HEK293T (cell line): ENCODE results near the gene NHEJ1.

Source experiments
- CTCF ChIA-PET: fragments of 350-600 bp; formaldehyde crosslinking; extraction: SDS; loops from one replicate; lab custom pipeline; 2021; ENCODE audit warnings: antibody characterized with exemption, inconsistent platforms; lab: Yijun Ruan, JAX
- POLR2A ChIA-PET: fragments of 350-600 bp; formaldehyde crosslinking; extraction: SDS; loops from one replicate; lab custom pipeline; 2020; ENCODE audit warnings: antibody characterized with exemption, inconsistent platforms; lab: Yijun Ruan, JAX
- DNase-seq: peaks from one replicate; pipeline ENCODE4 v3.0.0; 2012; ENCODE audit warnings: mixed read lengths; ENCODE audit errors: extremely low spot score
- ARNT ChIP-seq: fragments of 450-650 bp; IDR thresholded peaks from 2 replicates; pipeline ENCODE4 v1.6.1; 2017; ENCODE audit warnings: mild to moderate bottlenecking
- BHLHE40 ChIP-seq: fragments of 450-650 bp; IDR thresholded peaks from 2 replicates; pipeline ENCODE4 v1.6.1; 2016; ENCODE audit warnings: mild to moderate bottlenecking, moderate library complexity, borderline replicate concordance
- CTBP1 ChIP-seq: fragments of 450-650 bp; IDR thresholded peaks from 2 replicates; pipeline ENCODE4 v1.6.1; 2016; ENCODE audit warnings: borderline replicate concordance
- ELF4 ChIP-seq: fragments of 450-650 bp; IDR thresholded peaks from 2 replicates; pipeline ENCODE4 v1.6.1; 2017; ENCODE audit warnings: antibody characterized with exemption
- FOXA1 ChIP-seq: fragments of 450-650 bp; IDR thresholded peaks from 2 replicates; pipeline ENCODE4 v1.6.1; 2016; ENCODE audit warnings: mild to moderate bottlenecking
- FOXK2 ChIP-seq: fragments of 450-650 bp; IDR thresholded peaks from 2 replicates; pipeline ENCODE4 v1.6.1; 2016; ENCODE audit warnings: mild to moderate bottlenecking
- FOXM1 ChIP-seq: fragments of 450-650 bp; IDR thresholded peaks from 2 replicates; pipeline ENCODE4 v1.6.1; 2017; ENCODE audit warnings: mild to moderate bottlenecking, borderline replicate concordance
- HDGF ChIP-seq: fragments of 450-650 bp; IDR thresholded peaks from 2 replicates; pipeline ENCODE4 v1.6.1; 2017; ENCODE audit warnings: antibody characterized with exemption, borderline replicate concordance
- L3MBTL2 ChIP-seq: fragments of 450-650 bp; conservative IDR thresholded peaks from 2 replicates; pipeline ENCODE4 v1.6.1; 2016; ENCODE audit warnings: mild to moderate bottlenecking
- LEF1 ChIP-seq: fragments of 450-650 bp; IDR thresholded peaks from 2 replicates; pipeline ENCODE4 v1.6.1; 2017; ENCODE audit warnings: mild to moderate bottlenecking, borderline replicate concordance
- NFRKB ChIP-seq: fragments of 450-650 bp; IDR thresholded peaks from 2 replicates; pipeline ENCODE4 v1.6.1; 2016; ENCODE audit warnings: mild to moderate bottlenecking, moderate library complexity
- PKNOX1 ChIP-seq: fragments of 450-650 bp; IDR thresholded peaks from 2 replicates; pipeline ENCODE4 v1.6.1; 2016
- SP1 ChIP-seq: fragments of 450-650 bp; IDR thresholded peaks from 2 replicates; pipeline ENCODE4 v1.6.1; 2017
- SUZ12 ChIP-seq: fragments of 450-650 bp; IDR thresholded peaks from 2 replicates; pipeline ENCODE4 v1.6.1; 2016; ENCODE audit warnings: mild to moderate bottlenecking
- TARDBP ChIP-seq: fragments of 450-650 bp; IDR thresholded peaks from 2 replicates; pipeline ENCODE4 v1.6.1; 2016
- ZNF384 ChIP-seq: fragments of 450-650 bp; IDR thresholded peaks from 2 replicates; pipeline ENCODE4 v1.6.1; 2016

NHEJ1 gene

GRCh38 chr2:219129589-219129988, 31.0 kb downstream of the NHEJ1 start:
- DNase-seq: no peak
- ChIA-PET CTCF (interaction anchor here (0.6 kb wide), 1 partner anchor 56 kb away, joined by 3 read pairs; no protein-coding TSS in a partner anchor), POLR2A (no interaction called here)
- TF ChIP-seq SP1 (no peak), FOXA1 (no peak), FOXM1 (no peak), CTBP1 (no peak), ZNF384 (no peak)

GRCh38 chr2:219128396-219128795, 32.2 kb downstream of the NHEJ1 start:
- TF ChIP-seq TARDBP (no peak), PKNOX1 (no peak), FOXM1 (no peak), ARNT (no peak)
- no peak for DNase-seq
- ChIA-PET POLR2A (no interaction called here), CTCF (interaction anchor here (1.0 kb wide), 1 partner anchor 9 kb away, joined by 4 read pairs; no protein-coding TSS in a partner anchor)

- no peak for TF ChIP-seq SP1
- no peak for TF ChIP-seq NFRKB
- TF ChIP-seq TARDBP: no peak
- no peak for TF ChIP-seq ELF4
- TF ChIP-seq FOXM1: no peak
- TF ChIP-seq CTBP1: no peak
- no peak for TF ChIP-seq ARNT
- TF ChIP-seq L3MBTL2: no peak
- no peak for TF ChIP-seq PKNOX1
- TF ChIP-seq SUZ12: no peak
- TF ChIP-seq FOXK2: no peak
- no peak for TF ChIP-seq HDGF
- no peak for TF ChIP-seq BHLHE40
- TF ChIP-seq FOXA1: no peak
- TF ChIP-seq ZNF384: no peak
- TF ChIP-seq LEF1: no peak
- ChIA-PET POLR2A (interaction anchor here (0.5 kb wide), 1 partner anchor 126 kb away, joined by 3 read pairs; the partner anchor contains the start of gene TUBA4B), CTCF (interaction anchor here (0.5 to 2.5 kb wide), 3 partner anchors 8 to 174 kb away, joined by 3 to 8 read pairs (median 4); no protein-coding TSS in a partner anchor)
- no peak for DNase-seq
Measured at GRCh38 chr2:219127037-219127635, 33.5 kb downstream of the NHEJ1 start.

GRCh38 chr2:219126555-219126954, 34.1 kb downstream of the NHEJ1 start:
- CTCF ChIA-PET: interaction anchor here (2.5 kb wide), 1 partner anchor 97 kb away, joined by 8 read pairs; no protein-coding TSS in a partner anchor
- POLR2A ChIA-PET: interaction anchor here (0.5 kb wide), 1 partner anchor 126 kb away, joined by 3 read pairs; the partner anchor contains the start of gene TUBA4B
- TF ChIP-seq FOXM1 (no peak), L3MBTL2 (no peak), SUZ12 (no peak), HDGF (no peak), LEF1 (no peak), FOXA1 (no peak), BHLHE40 (no peak), TARDBP (no peak), CTBP1 (no peak), ELF4 (no peak), SP1 (no peak), ARNT (no peak), FOXK2 (no peak), ZNF384 (no peak), PKNOX1 (no peak), NFRKB (no peak)
- DNase-seq: no peak

GRCh38 chr2:219125886-219126270, 34.7 kb downstream of the NHEJ1 start:
- ChIA-PET POLR2A (interaction anchor here (1.1 kb wide), 1 partner anchor 51 kb away, joined by 4 read pairs; the partner anchor contains the start of gene CNPPD1), CTCF (interaction anchor here (0.9 to 2.5 kb wide), 5 partner anchors 22 to 146 kb away, joined by 3 to 8 read pairs (median 4); no protein-coding TSS in a partner anchor)
- TF ChIP-seq L3MBTL2 (no peak), SUZ12 (no peak), SP1 (no peak), FOXK2 (no peak), CTBP1 (no peak), PKNOX1 (no peak), NFRKB (no peak)
- no peak for DNase-seq
